GM18907 (cell line): Measurements from ENCODE around the gene VAV1.
"Not testable (repeated sequence)": the region's sequence is repeated elsewhere in the genome, so short reads cannot be mapped to it uniquely, and the experiment has no call there.

Experiments used
- ATAC-seq: cut with Tn5 transposase; IDR thresholded peaks from one replicate; pipeline ENCODE4 v1.9.1; 2021; ENCODE audit warnings: mild to moderate bottlenecking, moderate library complexity; ENCODE audit not compliant: unreplicated experiment

VAV1 gene

GRCh38 chr19:6812612-6813011 lies 40.1 kb downstream of the VAV1 start:
- ATAC-seq: no peak

- ATAC-seq: no peak
These were observed 41.2 kb downstream of the VAV1 start for GRCh38 chr19:6813659-6814058.

- no peak for ATAC-seq
These were observed 44.7 kb downstream of the VAV1 start for GRCh38 chr19:6817179-6817578.

- no peak for ATAC-seq
These were observed 45.7 kb downstream of the VAV1 start for GRCh38 chr19:6818246-6818645.

- ATAC-seq: no peak
These were observed 46.8 kb downstream of the VAV1 start for GRCh38 chr19:6819323-6819722.

- no peak for ATAC-seq
These were observed 47.7 kb downstream of the VAV1 start for GRCh38 chr19:6820237-6820636.

- ATAC-seq: no peak
These were observed 49.3 kb downstream of the VAV1 start for GRCh38 chr19:6821639-6822310.

- no peak for ATAC-seq
These were observed 49.8 kb downstream of the VAV1 start for GRCh38 chr19:6822311-6822670.

GRCh38 chr19:6825076-6825774 lies 52.7 kb downstream of the VAV1 start:
- no peak for ATAC-seq

- ATAC-seq: no peak
These were observed 53.9 kb downstream of the VAV1 start for GRCh38 chr19:6826281-6826920.

- no peak for ATAC-seq
These were observed 55.8 kb downstream of the VAV1 start for GRCh38 chr19:6828306-6828697.

- no peak for ATAC-seq
These were observed 56.5 kb downstream of the VAV1 start for GRCh38 chr19:6828698-6829633.

- ATAC-seq: not testable (repeated sequence)
These were observed 57.3 kb downstream of the VAV1 start for GRCh38 chr19:6829829-6830228.

GRCh38 chr19:6831084-6831483 lies 58.6 kb downstream of the VAV1 start:
- not testable (repeated sequence) for ATAC-seq

GRCh38 chr19:6832412-6832811 lies 59.9 kb downstream of the VAV1 start:
- ATAC-seq: no peak

GRCh38 chr19:6833166-6833790 lies 60.8 kb downstream of the VAV1 start:
- ATAC-seq: no peak

- no peak for ATAC-seq
These were observed 61.9 kb downstream of the VAV1 start for GRCh38 chr19:6834433-6834832.

GRCh38 chr19:6835501-6835900 lies 63.0 kb downstream of the VAV1 start:
- ATAC-seq: no peak

- ATAC-seq: no peak
These were observed 65.0 kb downstream of the VAV1 start for GRCh38 chr19:6837525-6837924.

GRCh38 chr19:6838062-6838655 lies 65.7 kb downstream of the VAV1 start:
- ATAC-seq: no peak
